Lung (tissue), 12 donors: Measurements from ENCODE around the gene TEX51. TPM values are rescaled to one million over a fixed set of nuclear protein-coding genes. Genes with fewer than 3 reads are reported as not detected.

Experiments used
- ATAC-seq: fragments of 200-7000 bp; cut with Tn5 transposase; one replicate; pipeline ENCODE4 v1.9.1; 2020; ENCODE audit warnings: moderate number of reproducible peaks; ENCODE audit not compliant: insufficient read depth, low FRiP score
- DNase-seq, 3 donors: peaks; one replicate each; pipeline ENCODE4 v3.0.0-alpha.2; 2013 to 2017
- H3K27ac ChIP-seq, 2 donors: one replicate each; pipeline ENCODE4 v1.5.1; 2013; ENCODE audit warnings: mild to moderate bottlenecking in 2 of 2, moderate library complexity in 2 of 2, control low read depth in 1 of 2, inconsistent platforms in 1 of 2, low read depth in 1 of 2, low read length in 1 of 2
- H3K27me3 ChIP-seq, 3 donors: one replicate each; pipeline ENCODE4 v1.5.1; 2013; ENCODE audit warnings: low read length in 2 of 3; ENCODE audit not compliant: control insufficient read depth in 3 of 3, insufficient read depth in 3 of 3
- H3K36me3 ChIP-seq, 4 donors: one replicate each; pipeline ENCODE4 v1.5.1; 2013; ENCODE audit warnings: low read length in 4 of 4, mild to moderate bottlenecking in 1 of 4, moderate library complexity in 1 of 4; ENCODE audit not compliant: control insufficient read depth in 4 of 4, insufficient read depth in 4 of 4
- H3K4me1 ChIP-seq, 5 donors: one replicate each; pipeline ENCODE4 v1.5.1; 2013; ENCODE audit warnings: low read length in 5 of 5, mild to moderate bottlenecking in 2 of 5, moderate library complexity in 1 of 5; ENCODE audit not compliant: control insufficient read depth in 5 of 5, insufficient read depth in 5 of 5
- H3K4me3 ChIP-seq: one replicate; pipeline ENCODE4 v1.5.1; 2013; ENCODE audit warnings: mild to moderate bottlenecking, control low read depth, moderate library complexity
- H3K9ac ChIP-seq, 2 donors: one replicate each; pipeline ENCODE4 v1.5.1; 2013; ENCODE audit warnings: low read length in 2 of 2, control low read depth in 1 of 2; ENCODE audit not compliant: insufficient read depth in 1 of 2
- H3K9me3 ChIP-seq, 4 donors: one replicate each; pipeline ENCODE4 v1.5.1; 2013; ENCODE audit warnings: low read length in 3 of 4, mild to moderate bottlenecking in 1 of 4, moderate library complexity in 1 of 4; ENCODE audit not compliant: control insufficient read depth in 4 of 4, insufficient read depth in 3 of 4
- WGBS, 2 donors: extraction: QIAGEN DNeasy Blood & Tissue Kit; methylation state at CpG; one replicate each; pipeline ENCODE4 v1.1.7; 2013; 5-methylcytosine and 5-hydroxymethylcytosine counted together
- polyA plus RNA-seq, 2 donors: library from polyadenylated mRNA; stranded (reverse); fragments of 200-250 nt; gene quantifications; one replicate each; pipeline ENCODE4 v1.2.1, GENCODE V29; 2013
- total RNA-seq, 2 donors: library from RNA; depleted of rRNA in 1 of 2; stranded (reverse); fragments of >200 nt in 1 of 2; gene quantifications; one replicate each; pipeline ENCODE4 v1.2.1, GENCODE V29; 2014 to 2021
- TF ChIP-seq, protein P1 (sequence below): IDR thresholded peaks from 2 replicates; pipeline ENCODE4 v1.5.1; 2012; ENCODE audit warnings: mild to moderate bottlenecking; ENCODE audit errors: control extremely low read depth, extremely low read depth
- donor health status: control.
- donor health status: control.
- donor health status: Bipolar disorder and iron deficiency.
- donor health status: healthy.
- donor health status: DM: yes; HTN: yes; CAD: no.

Gene TEX51
- total and polyA plus RNA-seq, 4 donors, result not detected

DNA sequence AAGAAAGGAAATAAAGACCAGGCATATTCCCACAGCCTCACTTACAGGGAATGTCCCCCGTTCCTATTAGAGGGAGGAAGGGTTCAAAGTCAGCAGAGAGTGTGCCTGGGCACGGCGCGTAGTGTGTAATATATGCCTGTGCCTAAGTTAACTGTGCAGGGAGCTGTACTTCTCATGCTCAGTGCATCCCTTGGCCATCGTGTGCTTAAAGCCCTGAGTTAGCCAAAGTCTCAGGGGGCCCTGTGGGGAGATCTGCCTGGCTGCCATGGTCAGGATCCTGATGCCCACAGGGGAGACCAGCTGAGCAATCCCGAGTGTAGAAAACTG, 48.4 kb downstream of the TEX51 start:
- Histone ChIP-seq H3K4me1 (peaks cover 0 to 2% (median 0%) of the 10 kb centered on the region in 5 donors), H3K27ac (no peak overlapping the region), H3K36me3 (no peaks in the 10 kb centered on the region), H3K27me3 (peaks cover 0 to 5% (median 0%) of the 10 kb centered on the region in 3 donors), H3K4me3 (no peak overlapping the region), H3K9ac (no peak overlapping the region), H3K9me3 (peaks cover 0 to 5% (median 1%) of the 10 kb centered on the region in 4 donors)
- WGBS, 2 donors, result 85 to 88% methylated on average over 6 of the region's 6 CpGs
- TF ChIP-seq, protein P1, sequence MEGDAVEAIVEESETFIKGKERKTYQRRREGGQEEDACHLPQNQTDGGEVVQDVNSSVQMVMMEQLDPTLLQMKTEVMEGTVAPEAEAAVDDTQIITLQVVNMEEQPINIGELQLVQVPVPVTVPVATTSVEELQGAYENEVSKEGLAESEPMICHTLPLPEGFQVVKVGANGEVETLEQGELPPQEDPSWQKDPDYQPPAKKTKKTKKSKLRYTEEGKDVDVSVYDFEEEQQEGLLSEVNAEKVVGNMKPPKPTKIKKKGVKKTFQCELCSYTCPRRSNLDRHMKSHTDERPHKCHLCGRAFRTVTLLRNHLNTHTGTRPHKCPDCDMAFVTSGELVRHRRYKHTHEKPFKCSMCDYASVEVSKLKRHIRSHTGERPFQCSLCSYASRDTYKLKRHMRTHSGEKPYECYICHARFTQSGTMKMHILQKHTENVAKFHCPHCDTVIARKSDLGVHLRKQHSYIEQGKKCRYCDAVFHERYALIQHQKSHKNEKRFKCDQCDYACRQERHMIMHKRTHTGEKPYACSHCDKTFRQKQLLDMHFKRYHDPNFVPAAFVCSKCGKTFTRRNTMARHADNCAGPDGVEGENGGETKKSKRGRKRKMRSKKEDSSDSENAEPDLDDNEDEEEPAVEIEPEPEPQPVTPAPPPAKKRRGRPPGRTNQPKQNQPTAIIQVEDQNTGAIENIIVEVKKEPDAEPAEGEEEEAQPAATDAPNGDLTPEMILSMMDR, result no peak
- DNase-seq, result no peak
- ATAC-seq, result no peak

DNA sequence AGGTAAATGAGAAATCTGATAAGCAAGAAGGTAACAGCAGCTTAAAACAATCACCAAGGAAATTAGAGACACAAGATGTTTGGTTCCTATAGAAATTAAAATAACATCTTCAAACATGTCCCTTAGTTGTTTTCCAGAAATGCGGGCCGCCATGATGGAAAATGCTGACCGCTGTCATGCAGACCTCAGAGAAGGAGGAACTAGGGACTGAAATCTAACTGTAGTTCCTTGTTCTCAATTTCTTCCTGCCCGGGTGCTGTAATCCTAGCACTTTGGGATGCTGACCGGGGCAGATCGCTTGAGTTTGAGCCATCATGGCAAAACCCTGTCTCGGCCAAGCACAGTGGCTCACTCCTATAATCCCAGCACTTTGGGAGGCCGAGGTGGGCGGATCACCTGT, 51.1 kb downstream of the TEX51 start:
- Histone ChIP-seq H3K36me3 (no peaks in the 10 kb centered on the region), H3K9ac (no peak overlapping the region), H3K9me3 (peaks cover 0 to 3% (median 0%) of the 10 kb centered on the region in 4 donors), H3K4me1 (peaks cover 0 to 2% (median 0%) of the 10 kb centered on the region in 5 donors), H3K27me3 (peaks cover 0 to 5% (median 0%) of the 10 kb centered on the region in 3 donors), H3K27ac (no peak overlapping the region), H3K4me3 (no peak overlapping the region)
- TF ChIP-seq, protein P1, result no peak
- DNase-seq (no peak), ATAC-seq (no peak)
- 88 to 91% methylated on average over 9 of the region's 9 CpGs for WGBS, 2 donors

DNA sequence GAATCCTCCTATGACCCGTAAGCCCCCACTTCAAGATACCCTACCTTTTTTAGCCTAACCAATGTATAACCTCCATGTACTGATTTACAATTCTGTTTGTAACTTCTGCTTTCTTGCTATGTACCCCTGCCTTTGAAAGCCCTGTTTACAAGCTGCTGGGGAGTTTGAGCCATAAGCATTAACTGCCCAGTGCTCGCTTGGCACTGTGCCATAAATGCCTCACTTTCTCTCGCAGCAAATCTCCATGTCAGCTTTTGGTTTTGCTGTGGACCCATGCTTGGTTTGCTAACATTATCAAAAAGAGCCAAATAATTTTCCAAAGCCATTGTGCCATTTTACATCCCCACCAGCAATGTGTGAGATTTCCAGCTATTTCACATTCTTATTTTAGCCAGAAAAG, 51.8 kb downstream of the TEX51 start:
- TF ChIP-seq, protein P1, result no peak
- peak in 2 of 3 donors; percentile 7 to 16 for DNase-seq
- no peak overlapping the region for H3K27ac ChIP-seq
- no peak for ATAC-seq
- H3K9me3 ChIP-seq, result peaks cover 0 to 3% (median 0%) of the 10 kb centered on the region in 4 donors
- 76 to 85% methylated on average over 3 of the region's 3 CpGs for WGBS, 2 donors
- H3K4me1 ChIP-seq, result no peaks in the 10 kb centered on the region
- peaks cover 0 to 5% (median 0%) of the 10 kb centered on the region in 3 donors for H3K27me3 ChIP-seq
- no peaks in the 10 kb centered on the region for H3K36me3 ChIP-seq
- no peak overlapping the region for H3K4me3 ChIP-seq
- H3K9ac ChIP-seq, result no peak overlapping the region

Other genes with a start within 250 kb of the TEX51 start
- gene GYPC, start 242.7 kb upstream of the TEX51 start, total RNA-seq, result 10 to 100 TPM; 61.4 to 93.6 TPM
- 100 to 1,000 TPM; 132 to 170 TPM for gene GYPC, start 242.7 kb upstream of the TEX51 start, polyA plus RNA-seq
- gene BIN1, start 208.3 kb downstream of the TEX51 start, total RNA-seq, result 10 to 100 TPM; 36.1 to 41.7 TPM
- 10 to 100 TPM; 28.8 to 36.2 TPM for gene BIN1, start 208.3 kb downstream of the TEX51 start, polyA plus RNA-seq